HG02852 (cell line): Measurements from ENCODE around the gene WNT10A.

Experiments used
- ATAC-seq: cut with Tn5 transposase; IDR thresholded peaks from one replicate; pipeline ENCODE4 v1.9.1; 2021; ENCODE audit warnings: mild to moderate bottlenecking, moderate library complexity; ENCODE audit not compliant: unreplicated experiment

WNT10A gene

DNA sequence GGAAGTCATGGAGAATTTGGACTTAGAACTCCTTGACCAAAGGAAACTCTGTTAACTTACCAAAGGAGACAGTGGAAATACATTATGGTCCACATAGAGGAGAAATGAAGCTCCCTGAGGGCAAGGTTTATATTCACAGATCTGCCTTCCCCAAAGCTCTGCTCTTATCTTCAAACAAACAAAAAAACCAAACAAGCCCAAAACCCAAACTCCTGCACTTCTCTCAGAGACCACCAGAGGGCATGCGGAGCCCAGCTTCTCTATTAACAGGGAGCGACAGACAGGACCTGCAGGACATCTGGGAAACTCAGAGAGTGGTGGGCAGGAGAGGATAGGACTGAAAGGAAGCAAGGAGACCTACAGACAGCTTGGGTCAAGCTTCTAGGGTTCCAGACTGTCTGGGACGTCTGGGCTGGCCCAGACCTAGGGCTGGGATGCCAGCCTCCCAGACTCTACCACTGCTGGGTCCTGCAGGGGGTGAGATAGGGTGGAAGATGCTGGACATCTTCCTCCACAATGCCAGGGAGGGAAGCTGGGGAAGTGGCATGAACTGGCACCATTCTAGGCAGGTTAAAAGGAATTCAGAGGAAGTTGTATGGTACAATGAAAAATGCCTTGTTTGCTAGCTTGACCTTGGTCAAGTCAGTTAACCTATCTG, 4.0 kb upstream of the WNT10A start:
- no peak for ATAC-seq

DNA sequence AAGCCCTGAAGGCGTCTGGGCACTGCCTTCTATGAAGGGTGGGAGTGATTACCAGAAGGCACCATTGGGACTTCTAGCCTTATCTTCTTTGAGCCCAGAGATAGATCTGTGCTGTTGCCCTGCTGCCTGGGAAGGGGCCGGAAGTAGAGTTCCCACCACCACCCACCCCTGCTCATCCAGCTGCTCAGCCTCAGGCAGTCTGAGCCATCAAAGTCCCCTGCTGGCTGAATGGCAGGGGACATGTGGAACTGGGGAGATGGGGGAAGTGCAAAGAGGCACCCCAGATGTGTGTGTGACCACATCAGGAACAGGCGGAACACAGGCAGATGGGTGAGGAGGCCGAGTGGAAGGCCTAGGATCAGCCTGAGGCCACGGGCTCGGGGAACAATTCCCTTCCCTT, 3.3 kb upstream of the WNT10A start:
- no peak for ATAC-seq

- no peak for ATAC-seq
Observed at GRCh38 chr2:218877891-218878290, 2.8 kb upstream of the WNT10A start.

DNA sequence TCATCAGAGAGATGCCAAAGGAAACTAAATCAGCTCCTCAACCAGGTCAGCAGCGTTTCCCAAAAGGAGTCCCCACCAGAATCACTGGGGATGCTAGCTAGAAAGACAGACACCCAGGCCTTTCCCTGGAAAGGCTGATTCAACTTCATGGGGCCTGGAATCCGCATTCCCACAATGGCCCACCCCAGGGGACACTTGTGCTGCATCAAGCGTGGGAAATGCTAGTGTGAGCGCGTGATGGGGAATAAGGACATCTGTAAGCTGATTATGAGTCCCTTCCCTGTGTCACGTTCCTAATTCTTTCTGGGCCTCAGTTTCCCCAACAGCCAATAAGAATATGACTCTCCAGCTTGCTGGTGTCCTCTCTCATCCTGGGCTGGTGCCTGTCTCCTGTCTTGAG, 2.2 kb upstream of the WNT10A start:
- no peak for ATAC-seq

DNA sequence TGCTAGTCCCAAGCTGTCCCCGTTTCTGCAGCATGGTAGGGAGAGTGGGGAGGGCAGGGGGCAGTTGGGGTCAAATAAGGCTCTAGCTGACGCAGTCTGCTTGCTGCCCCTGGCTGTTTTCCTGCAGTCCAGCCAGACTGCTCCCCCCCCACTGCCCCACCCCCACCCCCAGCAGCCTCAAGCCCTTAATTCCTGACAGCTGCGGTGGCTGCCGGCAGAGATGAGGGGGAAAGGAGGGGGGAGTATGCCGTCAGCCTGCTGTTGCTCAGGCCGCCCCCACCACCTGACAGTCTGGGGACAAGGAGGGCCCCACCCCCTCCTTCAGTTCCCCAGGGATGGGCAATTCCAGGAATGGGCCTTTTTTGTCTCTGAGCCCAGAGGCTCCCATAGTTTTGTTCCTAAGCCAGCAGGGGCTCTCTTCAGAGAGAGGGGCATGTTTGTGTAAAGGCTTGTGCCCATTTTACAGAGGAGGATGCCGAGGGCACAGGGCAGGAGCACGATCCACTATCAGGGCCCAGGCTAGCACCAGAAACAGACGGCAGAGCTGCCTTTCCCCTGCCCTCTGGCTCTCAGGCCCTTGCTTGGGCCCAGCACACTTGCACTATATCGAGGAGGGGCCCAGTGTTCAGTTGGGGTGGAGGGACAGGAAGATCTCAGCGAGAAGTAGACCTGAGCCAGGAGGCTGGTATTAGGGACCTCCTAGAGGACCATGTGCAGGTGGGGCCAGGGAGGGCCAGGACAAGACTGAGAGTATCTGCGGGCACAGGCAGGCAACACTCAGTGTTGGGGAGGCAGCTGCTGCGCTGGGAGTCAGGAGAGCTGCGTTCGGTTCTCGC, 1.5 kb upstream of the WNT10A start:
- no peak for ATAC-seq

- ATAC-seq, result no peak
Observed at GRCh38 chr2:218879776-218880101, 913 bp upstream of the WNT10A start.

GRCh38 chr2:218880859-218881594, 375 bp downstream of the WNT10A start:
- peak; percentile 0 for ATAC-seq

- no peak for ATAC-seq
Observed at GRCh38 chr2:218881744-218882460, 1.2 kb downstream of the WNT10A start.

- ATAC-seq, result no peak
Observed at GRCh38 chr2:218882461-218882816, 1.8 kb downstream of the WNT10A start.

- ATAC-seq, result no peak
Observed at GRCh38 chr2:218882866-218883366, 2.3 kb downstream of the WNT10A start.

GRCh38 chr2:218883491-218884490, 3.1 kb downstream of the WNT10A start:
- no peak for ATAC-seq

DNA sequence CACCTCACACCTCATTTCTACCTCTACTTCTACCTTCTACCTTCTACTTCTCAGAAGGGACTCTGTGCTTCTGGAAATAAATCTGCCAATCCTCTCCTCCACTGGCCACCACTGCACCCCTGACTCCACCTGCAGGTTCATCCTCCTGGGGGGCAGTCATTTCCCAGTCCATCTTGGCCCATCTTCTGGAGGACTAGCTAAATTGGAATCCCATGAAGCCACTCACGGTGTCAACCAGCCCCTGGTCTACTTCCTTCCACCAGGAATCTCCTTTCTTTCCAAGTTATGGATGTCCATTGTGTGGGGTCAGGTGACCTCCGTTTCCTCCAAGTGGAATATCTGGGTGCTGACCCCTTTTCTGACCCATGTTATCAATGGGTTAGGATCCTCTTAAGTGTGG, 3.9 kb downstream of the WNT10A start:
- no peak for ATAC-seq

DNA sequence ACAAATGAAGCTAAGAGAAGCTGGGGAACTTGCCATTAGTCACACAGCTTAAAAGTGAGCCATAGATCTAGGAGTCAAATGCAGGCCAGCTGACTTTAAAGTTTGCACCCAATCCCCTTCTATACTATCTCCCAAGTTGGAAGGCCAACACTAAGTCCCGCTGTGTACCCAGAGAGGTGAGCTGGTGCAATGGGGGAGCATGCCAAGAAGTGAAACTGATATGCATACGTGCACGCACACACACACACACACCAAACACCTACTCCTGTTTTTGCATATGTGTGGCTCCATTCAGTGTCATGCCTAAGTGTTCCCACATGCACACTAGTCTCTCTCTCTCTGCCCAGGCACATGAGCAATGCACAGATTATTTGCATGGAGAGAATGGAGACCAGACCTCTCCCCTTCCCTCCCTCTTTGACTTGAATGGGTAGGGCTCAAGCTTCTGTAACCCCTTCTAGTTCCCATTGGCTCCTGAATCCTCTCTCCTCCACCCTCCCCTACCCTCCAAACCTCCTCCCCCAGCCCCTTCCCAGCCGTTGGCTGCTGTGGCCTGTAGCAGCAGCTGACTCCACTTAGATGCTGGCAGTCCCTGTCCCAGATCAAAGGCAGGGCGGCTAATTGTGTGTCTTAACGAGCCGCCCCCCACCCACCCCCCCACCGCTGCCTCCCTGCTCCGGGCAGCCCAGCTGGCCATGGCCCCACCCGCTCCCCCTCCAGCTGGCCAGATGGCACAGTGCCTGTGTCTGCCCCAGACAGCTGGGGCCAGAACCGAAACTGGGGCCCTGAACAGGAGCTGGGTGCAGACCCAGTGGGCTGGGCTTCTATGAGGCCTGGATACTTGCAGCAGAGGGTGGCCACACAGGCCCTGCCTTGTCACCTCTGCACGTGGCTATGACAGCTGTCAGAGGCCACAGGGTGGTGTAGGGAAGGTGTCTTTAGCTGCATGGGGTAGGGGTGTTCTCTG, 5.6 kb downstream of the WNT10A start:
- ATAC-seq, result peak; percentile 70

- ATAC-seq, result no peak
Observed at GRCh38 chr2:218887079-218887478, 6.4 kb downstream of the WNT10A start.

- ATAC-seq, result no peak
Observed at GRCh38 chr2:218888341-218888740, 7.7 kb downstream of the WNT10A start.

DNA sequence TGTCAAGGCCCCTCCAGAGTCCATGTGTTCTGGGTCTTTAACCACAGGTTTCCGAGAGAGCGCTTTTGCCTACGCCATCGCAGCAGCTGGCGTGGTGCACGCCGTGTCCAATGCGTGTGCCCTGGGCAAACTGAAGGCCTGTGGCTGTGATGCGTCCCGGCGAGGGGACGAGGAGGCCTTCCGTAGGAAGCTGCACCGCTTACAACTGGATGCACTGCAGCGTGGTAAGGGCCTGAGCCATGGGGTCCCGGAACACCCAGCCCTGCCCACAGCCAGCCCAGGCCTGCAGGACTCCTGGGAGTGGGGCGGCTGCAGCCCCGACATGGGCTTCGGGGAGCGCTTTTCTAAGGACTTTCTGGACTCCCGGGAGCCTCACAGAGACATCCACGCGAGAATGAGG, 9.3 kb downstream of the WNT10A start:
- ATAC-seq, result no peak

DNA sequence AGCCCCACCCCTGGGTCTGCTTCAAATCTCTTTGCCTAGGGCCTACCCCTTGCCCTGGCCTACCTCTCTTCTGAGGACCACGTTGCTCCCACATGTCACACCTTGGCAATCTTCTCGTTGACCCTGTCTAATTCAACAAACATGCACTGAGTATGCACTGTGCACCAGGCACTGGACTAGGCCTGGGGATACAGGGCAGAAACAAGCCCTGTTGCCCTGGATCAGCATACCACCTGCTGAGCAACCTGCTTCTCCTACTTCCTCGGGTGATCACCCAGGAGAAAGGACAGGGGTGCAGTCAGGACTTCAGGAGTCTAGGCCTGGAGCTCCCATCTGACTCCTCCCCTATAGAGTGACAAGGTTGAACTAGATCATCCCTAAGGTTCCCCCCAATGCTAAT, 9.7 kb downstream of the WNT10A start:
- no peak for ATAC-seq

GRCh38 chr2:218891275-218892135, 10.9 kb downstream of the WNT10A start:
- no peak for ATAC-seq
